Stimulated activated CD4-positive, alpha-beta T cell treated with anti-CD3 and anti-CD28 coated beads, Interleukin-1b, Interleukin-23, amount 100 ng/mL, for 48 hours (primary cell): Measurements from ENCODE around the gene KCNIP3.
"Not testable (repeated sequence)": the region's sequence is repeated elsewhere in the genome, so short reads cannot be mapped to it uniquely, and the experiment has no call there.

ENCODE experiments used
- DNase-seq: peaks from one replicate; pipeline ENCODE4 v3.0.0-alpha.2; 2020

The KCNIP3 gene

GRCh38 chr2:95374451-95374920 lies 77.3 kb downstream of the KCNIP3 start:
- no peak for DNase-seq

DNA sequence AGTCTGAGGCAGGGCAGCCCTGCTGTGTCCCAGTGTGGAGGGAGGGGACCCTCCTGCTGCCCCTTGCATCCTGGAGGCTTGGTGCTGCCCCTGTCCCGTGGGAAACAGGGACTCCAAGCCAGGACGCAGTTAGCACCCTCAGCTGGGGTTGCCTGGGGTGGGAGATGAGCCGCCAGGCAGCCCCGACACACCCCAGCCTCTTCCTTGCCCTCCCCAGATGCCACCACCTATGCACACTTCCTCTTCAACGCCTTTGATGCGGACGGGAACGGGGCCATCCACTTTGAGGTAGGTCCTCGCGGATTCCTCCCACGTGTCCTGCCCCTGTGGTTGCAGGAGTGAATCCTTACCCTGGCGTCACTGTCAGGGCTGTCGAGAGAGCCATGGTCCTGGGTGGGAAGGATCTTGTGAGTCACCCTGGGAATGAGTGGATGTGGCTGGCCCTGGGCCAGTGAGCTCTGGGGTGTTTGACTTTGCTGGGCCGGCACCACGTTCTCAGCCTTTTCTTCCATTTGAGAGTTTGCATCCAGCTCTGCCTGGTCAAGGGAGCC lies 77.8 kb downstream of the KCNIP3 start:
- DNase-seq, result no peak

DNA sequence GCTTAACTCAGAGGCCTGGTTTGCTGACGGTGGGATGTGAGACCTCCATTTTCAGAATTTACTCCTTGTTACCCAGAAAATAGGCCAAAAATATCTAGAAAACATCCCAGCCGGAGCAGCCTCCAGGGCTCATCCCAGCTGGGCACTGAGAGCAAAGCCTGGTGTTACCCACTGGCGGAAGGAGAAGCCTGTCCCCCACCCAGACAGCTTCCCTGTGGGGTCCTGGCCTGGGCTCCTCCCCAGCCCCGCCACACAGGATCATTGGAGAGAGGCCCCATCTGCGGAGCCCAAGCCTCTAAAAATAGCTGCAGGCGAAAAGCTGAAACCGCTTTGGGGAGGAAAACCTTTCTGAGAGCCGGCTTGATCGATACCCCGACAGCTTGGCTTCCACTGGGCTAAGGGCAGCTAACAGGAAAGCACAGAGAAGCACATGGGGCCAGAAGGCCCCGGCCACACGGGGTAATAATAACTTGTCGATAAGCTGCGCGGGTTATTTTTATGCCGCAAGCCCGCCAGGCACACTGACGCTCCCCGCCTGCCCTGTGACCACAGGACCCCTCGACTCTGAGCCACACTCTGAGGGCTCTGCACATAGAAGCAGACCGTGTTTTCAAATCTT lies 78.5 kb downstream of the KCNIP3 start:
- DNase-seq, result no peak

- DNase-seq, result no peak
Measured at GRCh38 chr2:95376311-95377215, 79.4 kb downstream of the KCNIP3 start.

- DNase-seq, result no peak
Measured at GRCh38 chr2:95377216-95378123, 80.3 kb downstream of the KCNIP3 start.

DNA sequence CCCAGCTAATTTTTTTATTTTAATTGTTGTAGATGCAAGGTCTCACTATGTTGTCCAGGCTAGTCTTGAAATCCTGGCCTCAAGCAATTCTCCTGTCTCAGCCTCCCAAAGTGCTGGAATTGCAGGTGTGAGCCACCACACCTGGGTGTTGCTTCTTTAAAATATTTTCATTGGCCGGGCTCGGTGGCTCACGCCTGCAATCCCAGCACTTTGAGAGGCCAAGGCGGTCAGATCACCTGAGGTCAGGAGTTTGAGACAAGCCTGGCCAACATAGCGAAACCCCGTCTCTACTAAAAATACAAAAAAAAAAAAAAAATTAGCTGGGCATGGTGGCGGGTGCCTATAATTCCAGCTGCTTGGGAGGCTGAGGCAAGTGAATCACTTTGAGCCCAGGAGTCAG lies 81.1 kb downstream of the KCNIP3 start:
- DNase-seq, result not testable (repeated sequence)

DNA sequence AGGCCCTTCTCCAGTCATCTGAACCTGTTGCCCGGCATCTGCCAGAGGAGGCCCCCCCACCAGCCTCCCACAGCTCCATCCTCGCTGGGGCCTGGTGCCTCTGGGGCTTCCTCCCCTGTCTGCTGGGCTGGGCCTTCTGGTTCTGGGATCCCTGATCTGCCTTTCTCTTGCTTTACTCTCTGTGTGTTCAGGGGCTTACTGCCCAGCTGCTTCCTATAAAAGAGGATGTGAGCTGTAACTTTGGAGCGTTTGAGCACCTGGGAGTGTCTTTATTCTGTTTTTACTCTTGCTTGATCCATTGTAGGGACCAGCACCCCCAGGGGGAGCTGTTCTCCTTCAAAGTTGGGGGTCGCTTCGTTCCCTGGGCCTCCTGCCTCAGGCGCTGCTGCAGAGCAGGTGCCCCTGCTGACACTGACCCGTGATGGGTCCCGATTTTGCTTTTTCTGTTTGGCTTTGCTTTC lies 82.3 kb downstream of the KCNIP3 start:
- DNase-seq, result no peak

DNA sequence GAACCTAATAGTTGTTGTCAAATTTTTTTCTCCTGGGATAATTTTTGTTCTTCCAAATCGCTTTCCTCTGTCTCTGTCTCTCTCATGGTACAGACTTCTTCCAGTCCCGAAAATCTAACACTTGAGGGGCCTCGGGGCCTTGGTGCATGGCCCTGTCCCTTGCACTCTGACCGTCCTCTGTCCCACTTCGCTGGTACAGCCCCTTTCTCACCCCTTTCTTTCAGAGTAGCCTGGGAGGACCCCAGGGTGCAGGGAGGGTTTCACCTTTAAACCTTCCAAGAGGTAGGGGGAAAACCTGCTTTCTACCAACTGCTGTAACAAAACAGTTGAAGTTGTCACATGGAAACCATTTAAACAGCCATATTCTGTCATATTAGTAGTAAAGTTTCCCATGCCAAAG lies 83.1 kb downstream of the KCNIP3 start:
- DNase-seq, result no peak

DNA sequence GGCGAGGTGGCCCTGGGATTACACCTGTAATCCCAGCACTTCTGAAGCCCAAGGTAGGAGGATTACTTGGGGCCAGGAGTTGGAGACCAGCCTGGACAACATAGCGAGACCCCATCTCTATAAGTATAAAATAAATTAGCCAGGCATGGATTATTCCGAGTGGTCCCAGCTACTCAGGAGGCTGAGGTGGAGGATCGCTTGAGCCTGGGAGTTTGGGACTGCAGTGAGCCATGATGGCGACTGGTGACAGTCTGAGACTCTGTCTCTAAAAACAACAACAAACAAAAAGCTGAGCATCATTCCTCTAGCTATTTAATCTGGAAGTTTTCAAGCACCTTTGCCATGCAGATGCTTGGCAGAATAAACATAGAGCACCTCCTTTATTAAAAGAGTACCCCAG lies 83.6 kb downstream of the KCNIP3 start:
- DNase-seq, result no peak

DNA sequence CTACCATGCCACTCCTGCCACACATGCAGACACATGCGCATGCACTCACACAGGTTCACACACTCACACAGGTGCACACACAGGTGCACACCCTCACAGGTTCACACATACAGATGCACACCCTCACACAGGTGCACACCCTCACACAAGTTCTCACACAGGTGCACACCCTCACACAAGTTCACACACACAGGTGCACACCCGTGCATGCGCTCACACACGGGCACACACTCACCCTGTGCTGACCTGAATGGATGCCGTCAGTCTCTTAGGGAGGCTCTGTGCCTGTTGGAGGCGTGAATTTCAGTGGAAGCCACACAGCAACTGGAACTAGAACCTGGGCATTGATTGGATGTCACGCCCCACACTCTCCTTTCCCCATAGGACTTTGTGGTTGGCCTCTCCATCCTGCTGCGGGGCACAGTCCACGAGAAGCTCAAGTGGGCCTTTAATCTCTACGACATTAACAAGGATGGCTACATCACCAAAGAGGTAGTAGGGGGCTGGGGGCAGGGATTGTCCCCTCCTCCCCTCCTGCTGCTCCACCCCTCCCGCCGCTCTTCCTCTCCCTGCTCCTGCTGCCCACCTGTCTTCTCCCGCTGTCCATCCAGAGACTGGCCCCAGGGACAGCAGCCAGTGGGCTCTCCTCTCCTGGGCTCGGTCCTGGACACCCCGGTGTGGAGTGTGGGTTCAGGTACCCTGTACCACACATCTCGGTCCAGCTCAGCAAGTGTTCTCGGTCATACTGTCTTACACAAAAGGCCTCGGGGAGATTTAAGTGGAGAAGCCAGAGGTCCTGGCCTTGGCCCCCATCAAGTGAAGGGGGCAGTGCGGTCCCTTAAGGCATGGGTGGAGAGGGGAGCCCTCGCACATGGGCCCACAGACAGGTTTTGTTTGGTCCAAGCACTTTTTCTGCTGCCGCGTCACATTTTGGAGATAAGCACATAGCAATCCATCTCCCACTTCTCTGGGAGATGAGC lies 84.4 kb downstream of the KCNIP3 start:
- no peak for DNase-seq

DNA sequence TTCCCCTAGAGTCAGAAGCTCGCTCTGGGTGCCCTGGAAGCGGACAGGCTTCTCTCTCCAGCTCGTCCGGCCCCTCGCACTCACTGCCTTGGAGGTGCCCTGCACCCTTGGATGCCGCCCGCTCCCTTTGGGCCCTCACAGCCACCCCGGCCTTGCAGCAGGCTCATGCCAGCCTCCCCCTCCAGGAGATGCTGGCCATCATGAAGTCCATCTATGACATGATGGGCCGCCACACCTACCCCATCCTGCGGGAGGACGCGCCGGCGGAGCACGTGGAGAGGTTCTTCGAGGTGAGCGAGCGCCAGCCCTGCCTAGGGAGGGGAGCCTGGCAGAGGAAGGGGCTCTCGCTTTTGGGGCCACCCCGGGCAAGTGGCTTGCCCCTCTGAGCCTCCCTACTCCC lies 85.0 kb downstream of the KCNIP3 start:
- no peak for DNase-seq

DNA sequence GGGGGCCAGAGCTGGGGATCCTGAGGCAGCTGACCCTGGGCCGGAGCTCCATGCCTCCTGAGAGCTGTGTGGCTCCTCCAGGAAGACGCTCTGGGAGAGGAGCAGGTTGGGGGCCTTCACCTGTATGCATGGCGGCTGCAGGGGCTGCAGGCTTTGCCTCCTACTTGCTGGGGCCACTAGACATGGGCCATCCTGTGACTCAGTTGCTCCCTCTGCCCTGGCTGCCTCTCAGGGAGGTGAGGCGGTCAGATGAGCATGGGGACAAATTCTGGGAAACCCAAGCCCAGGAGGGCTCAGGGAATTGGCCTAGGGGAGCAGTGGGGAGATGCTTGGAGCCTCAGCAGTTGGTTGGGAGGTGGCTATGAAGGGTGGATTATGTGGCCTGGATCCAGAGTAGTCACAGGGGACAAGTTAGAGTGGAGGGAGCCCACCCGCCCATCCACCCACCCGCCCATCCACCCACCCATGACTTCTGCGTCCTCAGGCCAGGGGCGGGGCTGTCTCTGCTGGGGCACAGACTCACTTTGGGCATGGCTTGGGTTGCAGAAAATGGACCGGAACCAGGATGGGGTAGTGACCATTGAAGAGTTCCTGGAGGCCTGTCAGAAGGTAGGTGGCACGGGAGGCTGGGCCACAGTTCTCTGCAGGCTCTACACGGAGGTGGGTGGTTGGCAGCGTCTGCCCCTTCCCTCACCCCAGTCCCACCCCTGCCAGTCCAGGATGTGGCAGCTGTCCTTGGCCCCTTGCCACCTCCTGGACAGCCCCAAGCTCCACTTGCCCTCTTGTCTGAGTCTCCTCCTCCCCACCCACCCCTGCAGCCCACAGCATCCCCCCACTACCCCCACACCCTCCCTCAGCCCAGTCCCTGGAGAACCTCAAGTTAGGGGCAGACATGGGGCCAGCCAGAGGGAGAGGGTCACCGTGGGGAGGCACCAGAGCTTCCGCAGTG lies 85.8 kb downstream of the KCNIP3 start:
- no peak for DNase-seq

GRCh38 chr2:95383635-95384027 lies 86.5 kb downstream of the KCNIP3 start:
- no peak for DNase-seq

- DNase-seq, result no peak
Measured at GRCh38 chr2:95384854-95385569, 87.9 kb downstream of the KCNIP3 start.

DNA sequence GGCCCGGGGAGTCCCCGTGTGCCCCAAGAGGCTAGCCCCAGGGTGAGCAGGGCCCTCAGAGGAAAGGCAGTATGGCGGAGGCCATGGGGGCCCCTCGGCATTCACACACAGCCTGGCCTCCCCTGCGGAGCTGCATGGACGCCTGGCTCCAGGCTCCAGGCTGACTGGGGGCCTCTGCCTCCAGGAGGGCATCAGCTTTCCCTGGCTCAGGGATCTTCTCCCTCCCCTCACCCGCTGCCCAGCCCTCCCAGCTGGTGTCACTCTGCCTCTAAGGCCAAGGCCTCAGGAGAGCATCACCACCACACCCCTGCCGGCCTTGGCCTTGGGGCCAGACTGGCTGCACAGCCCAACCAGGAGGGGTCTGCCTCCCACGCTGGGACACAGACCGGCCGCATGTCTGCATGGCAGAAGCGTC lies 88.4 kb downstream of the KCNIP3 start:
- DNase-seq, result no peak

DNA sequence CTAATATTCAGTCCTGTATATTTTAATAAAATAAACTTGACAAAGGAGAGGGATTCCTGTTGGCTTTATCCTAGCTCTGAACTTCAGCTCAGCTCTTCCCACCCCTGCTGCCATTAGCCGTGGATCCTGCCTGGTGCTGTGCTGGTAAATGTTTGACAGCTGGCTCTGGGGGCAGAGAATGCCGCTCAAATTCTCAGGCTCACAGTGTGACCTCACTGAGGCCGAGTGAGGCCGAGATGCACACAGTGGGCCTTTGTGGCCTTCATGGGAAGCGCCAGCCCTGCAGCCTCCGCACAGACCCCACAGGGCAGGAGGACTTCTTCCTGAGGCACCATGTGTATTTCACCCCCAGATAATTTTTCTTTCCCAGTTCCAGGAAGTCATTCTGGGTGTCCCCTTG lies 88.9 kb downstream of the KCNIP3 start:
- DNase-seq, result no peak

- no peak for DNase-seq
Measured at GRCh38 chr2:95387358-95387757, 90.2 kb downstream of the KCNIP3 start.

DNA sequence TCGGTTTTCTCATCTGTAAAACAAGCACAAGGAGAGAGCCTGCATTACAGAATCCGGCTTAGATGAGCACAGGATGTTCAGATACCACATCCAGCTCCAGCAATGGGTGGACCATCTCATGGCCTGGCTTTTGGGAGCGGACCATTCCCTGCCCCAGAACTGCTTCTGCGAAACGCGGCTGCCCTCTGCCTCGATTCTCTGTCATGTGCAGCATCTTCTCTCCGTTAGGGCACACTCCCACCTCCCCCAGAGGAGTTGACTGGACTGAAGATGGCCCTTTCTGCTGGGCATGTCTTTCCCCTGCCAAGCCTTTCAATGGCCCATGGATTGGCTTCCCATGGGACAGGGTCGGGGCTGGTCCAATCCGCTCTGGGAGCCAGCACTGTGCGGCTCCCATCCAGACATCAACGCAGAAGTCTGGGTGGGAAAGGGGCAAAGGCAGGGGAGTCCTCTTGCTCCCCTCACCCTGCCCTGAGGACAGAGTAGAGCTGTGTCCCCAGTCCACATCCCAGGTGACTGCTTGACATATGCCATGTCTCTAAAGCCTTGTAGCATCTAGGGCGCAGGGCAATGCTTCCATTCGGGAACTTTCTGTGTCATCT lies 91.0 kb downstream of the KCNIP3 start:
- DNase-seq, result no peak

- no peak for DNase-seq
Measured at GRCh38 chr2:95388856-95389244, 91.7 kb downstream of the KCNIP3 start.
